H9 (cell line): ENCODE results near the gene RSPRY1. TPM values are rescaled to one million over a fixed set of nuclear protein-coding genes. Genes with fewer than 3 reads are reported as not detected.

Experiments
- DNase-seq: peaks from one replicate; pipeline ENCODE4 v3.0.0-alpha.2; 2017
- H2AFZ ChIP-seq: one replicate; pipeline ENCODE4 v1.6.1; 2013; ENCODE audit warnings: mild to moderate bottlenecking, low read length, control low read depth, moderate library complexity
- H2AK5ac ChIP-seq: 2 replicates; pipeline ENCODE4 v1.6.1; 2013; ENCODE audit warnings: low read length, control low read depth, mixed read lengths; ENCODE audit not compliant: insufficient read length
- H2BK120ac ChIP-seq: one replicate; pipeline ENCODE4 v1.6.1; 2013; ENCODE audit warnings: low read depth, mild to moderate bottlenecking, low read length, control low read depth, inconsistent platforms; ENCODE audit not compliant: poor library complexity, severe bottlenecking
- H2BK12ac ChIP-seq: 2 replicates; pipeline ENCODE4 v1.6.1; 2013; ENCODE audit warnings: low read length, control low read depth, mixed read lengths, low read depth; ENCODE audit not compliant: insufficient read length
- H2BK15ac ChIP-seq: 2 replicates; pipeline ENCODE4 v1.6.1; 2013; ENCODE audit warnings: low read depth, low read length, control low read depth
- H2BK20ac ChIP-seq: one replicate; pipeline ENCODE4 v1.6.1; 2013; ENCODE audit warnings: low read depth, mild to moderate bottlenecking, low read length, control low read depth, inconsistent platforms; ENCODE audit not compliant: poor library complexity, severe bottlenecking
- H2BK5ac ChIP-seq: 2 replicates; pipeline ENCODE4 v1.6.1; 2013; ENCODE audit warnings: low read length, control low read depth, mixed read lengths; ENCODE audit not compliant: insufficient read length
- H3K14ac ChIP-seq: 2 replicates; pipeline ENCODE4 v1.6.1; 2013; ENCODE audit warnings: low read length, control low read depth; ENCODE audit not compliant: insufficient read depth
- H3K18ac ChIP-seq: 2 replicates; pipeline ENCODE4 v1.6.1; 2013; ENCODE audit warnings: low read depth, mild to moderate bottlenecking, mixed read lengths, low read length, control low read depth; ENCODE audit not compliant: insufficient read length
- H3K23ac ChIP-seq: 2 replicates; pipeline ENCODE4 v1.6.1; 2013; ENCODE audit warnings: low read length, control low read depth, mixed read lengths, low read depth; ENCODE audit not compliant: insufficient read length
- H3K23me2 ChIP-seq: 2 replicates; pipeline ENCODE4 v1.6.1; 2013; ENCODE audit warnings: low read depth, mild to moderate bottlenecking, mixed read lengths, low read length, control low read depth; ENCODE audit not compliant: insufficient read length, poor library complexity, severe bottlenecking
- H3K27ac ChIP-seq: 2 replicates; pipeline ENCODE4 v1.5.1; 2013; ENCODE audit warnings: low read length, control low read depth, mixed read lengths, low read depth; ENCODE audit not compliant: insufficient read length
- H3K27me3 ChIP-seq: 2 replicates; pipeline ENCODE4 v1.6.1; 2013; ENCODE audit warnings: low read length, control low read depth, inconsistent platforms; ENCODE audit not compliant: insufficient read depth
- H3K4ac ChIP-seq: 2 replicates; pipeline ENCODE4 v1.6.1; 2013; ENCODE audit warnings: low read depth, mild to moderate bottlenecking, control low read depth, inconsistent platforms, low read length, moderate library complexity
- H3K4me1 ChIP-seq: 2 replicates; pipeline ENCODE4 v1.6.1; 2013; ENCODE audit warnings: low read length, control low read depth, inconsistent platforms; ENCODE audit not compliant: insufficient read depth
- H3K4me2 ChIP-seq: 2 replicates; pipeline ENCODE4 v1.6.1; 2013; ENCODE audit warnings: low read length, control low read depth, mixed read lengths; ENCODE audit not compliant: insufficient read length, insufficient read depth
- H3K56ac ChIP-seq: 2 replicates; pipeline ENCODE4 v1.6.1; 2013; ENCODE audit warnings: low read depth, mild to moderate bottlenecking, mixed read lengths, low read length, control low read depth; ENCODE audit not compliant: insufficient read length
- H3K79me1 ChIP-seq: 2 replicates; pipeline ENCODE4 v1.6.1; 2013; ENCODE audit warnings: low read depth, mild to moderate bottlenecking, moderate library complexity, low read length, control low read depth, inconsistent platforms; ENCODE audit not compliant: insufficient read depth, poor library complexity, severe bottlenecking
- H3K79me2 ChIP-seq: 2 replicates; pipeline ENCODE4 v1.6.1; 2013; ENCODE audit warnings: low read length, control low read depth, inconsistent platforms; ENCODE audit not compliant: insufficient read depth
- H3K9ac ChIP-seq: 2 replicates; pipeline ENCODE4 v1.6.1; 2013; ENCODE audit warnings: low read length, control low read depth, mixed read lengths; ENCODE audit not compliant: insufficient read length; ENCODE audit errors: extremely low read depth
- H3K9me3 ChIP-seq: one replicate; pipeline ENCODE4 v1.6.1; 2013; ENCODE audit warnings: low read depth, low read length, inconsistent platforms; ENCODE audit not compliant: control insufficient read depth
- H3T11ph ChIP-seq: one replicate; pipeline ENCODE4 v1.6.1; 2013; ENCODE audit warnings: mild to moderate bottlenecking, low read length, control low read depth, inconsistent platforms
- H4K20me1 ChIP-seq: one replicate; pipeline ENCODE4 v1.6.1; 2013; ENCODE audit not compliant: control insufficient read depth, insufficient read length, insufficient read depth
- H4K5ac ChIP-seq: 2 replicates; pipeline ENCODE4 v1.6.1; 2013; ENCODE audit warnings: low read depth, mild to moderate bottlenecking, mixed read lengths, low read length, control low read depth; ENCODE audit not compliant: insufficient read length
- H4K8ac ChIP-seq: replicated peaks from 2 replicates; pipeline ENCODE4 v1.6.1; 2013; ENCODE audit warnings: low read length, control low read depth, mixed read lengths, low read depth; ENCODE audit not compliant: insufficient read length
- H4K91ac ChIP-seq: 2 replicates; pipeline ENCODE4 v1.6.1; 2013; ENCODE audit warnings: low read depth, mild to moderate bottlenecking, moderate library complexity, mixed read lengths, low read length, control low read depth; ENCODE audit not compliant: insufficient read length
- H3K27ac Mint-ChIP-seq, 3 experiments: 2 replicates in 2 of 3; 3 replicates in 1 of 3; pipeline ENCODE4 v1.8.0; 2020 to 2021; ENCODE audit warnings: mixed read lengths in 3 of 3, mild to moderate bottlenecking in 1 of 3, moderate library complexity in 1 of 3
- H3K27me3 Mint-ChIP-seq: 2 replicates; pipeline ENCODE4 v1.8.0; 2021; ENCODE audit warnings: low read depth, mild to moderate bottlenecking, moderate library complexity, mixed read lengths
- H3K36me3 Mint-ChIP-seq, 3 experiments: 2 replicates in 2 of 3; 3 replicates in 1 of 3; pipeline ENCODE4 v1.8.0; 2020 to 2021; ENCODE audit warnings: low read depth in 3 of 3, mixed read lengths in 3 of 3; ENCODE audit not compliant: insufficient read depth in 1 of 3
- H3K4me1 Mint-ChIP-seq, 2 experiments: 2 replicates each; pipeline ENCODE4 v1.8.0; 2020; ENCODE audit warnings: mixed read lengths in 2 of 2
- H3K4me3 Mint-ChIP-seq, 2 experiments: 2 replicates in 1 of 2; 3 replicates in 1 of 2; pipeline ENCODE4 v1.8.0; 2020 to 2021; ENCODE audit warnings: mild to moderate bottlenecking in 2 of 2, mixed read lengths in 2 of 2, moderate library complexity in 1 of 2
- H3K9me3 Mint-ChIP-seq, 2 experiments: 2 replicates in 1 of 2; 3 replicates in 1 of 2; pipeline ENCODE4 v1.8.0; 2020; ENCODE audit warnings: mild to moderate bottlenecking in 2 of 2, mixed read lengths in 2 of 2, moderate library complexity in 1 of 2
- CTCF ChIP-seq: fragments of 200-600 bp; sonication (generic); conservative IDR thresholded peaks from 3 replicates; pipeline ENCODE4 v1.8.0; 2021; ENCODE audit warnings: antibody characterized with exemption, mild to moderate bottlenecking
- total RNA-seq: library from RNA; stranded (reverse); gene quantifications from 2 replicates; pipeline ENCODE4 v1.2.1, GENCODE V29; 2021

RSPRY1 gene
- total RNA-seq, 1 experiment from 2014 or later = 36.1 TPM

GRCh38 chr16:57234707-57235092 is 48.6 kb downstream of the RSPRY1 start:
- H3K27ac Mint-ChIP-seq = no peak overlapping the region
- Histone ChIP-seq H2BK12ac (no peak overlapping the region), H2BK20ac (no peak overlapping the region), H3K4ac (no peak overlapping the region), H3K79me1 (no peaks in the 10 kb centered on the region), H3T11ph (no peak overlapping the region), H3K18ac (no peak overlapping the region), H3K56ac (no peak overlapping the region), H3K4me1 (no peaks in the 10 kb centered on the region), H4K20me1 (no peaks in the 10 kb centered on the region), H4K5ac (no peak overlapping the region), H3K14ac (no peak overlapping the region), H3K9ac (no peak overlapping the region), H2BK5ac (no peak overlapping the region), H2AFZ (no peak overlapping the region), H4K8ac (no peak overlapping the region), H3K27ac (no peak overlapping the region), H3K4me2 (no peak overlapping the region), H3K23me2 (no peaks in the 10 kb centered on the region), H2AK5ac (no peak overlapping the region), H2BK120ac (no peak overlapping the region), H4K91ac (no peak overlapping the region), H3K23ac (no peak overlapping the region), H2BK15ac (no peak overlapping the region), H3K27me3 (no peaks in the 10 kb centered on the region), H3K79me2 (no peaks in the 10 kb centered on the region), H3K9me3 (no peaks in the 10 kb centered on the region)
- no peak for DNase-seq
- H3K4me1 Mint-ChIP-seq = no peaks in the 10 kb centered on the region
- peaks cover 18 to 67% (median 55%) of the 10 kb centered on the region in 3 experiments for H3K36me3 Mint-ChIP-seq
- H3K4me3 Mint-ChIP-seq = no peak overlapping the region
- TF ChIP-seq CTCF = no peak
- no peaks in the 10 kb centered on the region for H3K27me3 Mint-ChIP-seq
- no peaks in the 10 kb centered on the region for H3K9me3 Mint-ChIP-seq
